AG09309 (cell line): ENCODE data around the gene ERP44.

Experiments
- DNase-seq: peaks from one replicate; pipeline ENCODE4 v3.0.0-alpha.2; 2010; ENCODE audit warnings: low read depth
- H3K4me3 ChIP-seq: 2 replicates; pipeline ENCODE4 v1.5.1; 2011; ENCODE audit warnings: mild to moderate bottlenecking, low read depth, low read length, moderate library complexity; ENCODE audit not compliant: control insufficient read depth
- TF ChIP-seq, protein P1 (sequence below): IDR thresholded peaks from 2 replicates; pipeline ENCODE4 v1.5.1; 2011; ENCODE audit warnings: mild to moderate bottlenecking, low read depth, low read length, inconsistent platforms; ENCODE audit not compliant: insufficient read depth, control insufficient read depth; ENCODE audit errors: missing control alignments

The ERP44 gene

DNA sequence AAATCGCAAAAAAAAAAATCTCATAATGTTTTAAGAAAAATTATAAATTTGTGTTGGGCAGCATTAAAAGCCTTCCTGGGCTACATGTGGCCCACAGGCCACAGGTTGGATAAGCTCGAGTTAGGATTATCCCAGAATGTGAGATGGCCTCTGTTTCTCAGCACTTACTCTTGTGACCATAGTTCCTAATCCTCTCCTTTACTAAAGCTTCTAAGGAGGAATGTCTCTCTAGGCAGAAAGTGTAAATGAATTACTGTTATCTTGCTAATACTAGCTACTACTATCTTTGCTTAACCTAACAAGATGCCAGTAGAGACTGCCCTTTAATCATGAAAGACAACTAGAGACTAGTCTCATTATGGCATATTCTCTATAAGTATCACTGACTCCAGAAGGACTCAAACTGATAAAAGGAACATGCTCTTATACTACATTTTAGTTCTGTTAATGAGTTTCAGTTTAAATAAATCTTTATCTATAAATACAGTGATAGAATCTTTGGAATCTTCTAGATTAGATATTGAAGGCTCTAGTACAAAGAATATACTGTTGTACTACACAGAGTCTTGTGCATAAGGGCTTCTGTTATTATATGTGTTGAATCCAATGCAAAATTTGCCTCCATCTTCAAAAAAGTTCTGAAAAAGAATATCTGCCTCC, 14.0 kb upstream of the ERP44 start:
- TF ChIP-seq, protein P1, sequence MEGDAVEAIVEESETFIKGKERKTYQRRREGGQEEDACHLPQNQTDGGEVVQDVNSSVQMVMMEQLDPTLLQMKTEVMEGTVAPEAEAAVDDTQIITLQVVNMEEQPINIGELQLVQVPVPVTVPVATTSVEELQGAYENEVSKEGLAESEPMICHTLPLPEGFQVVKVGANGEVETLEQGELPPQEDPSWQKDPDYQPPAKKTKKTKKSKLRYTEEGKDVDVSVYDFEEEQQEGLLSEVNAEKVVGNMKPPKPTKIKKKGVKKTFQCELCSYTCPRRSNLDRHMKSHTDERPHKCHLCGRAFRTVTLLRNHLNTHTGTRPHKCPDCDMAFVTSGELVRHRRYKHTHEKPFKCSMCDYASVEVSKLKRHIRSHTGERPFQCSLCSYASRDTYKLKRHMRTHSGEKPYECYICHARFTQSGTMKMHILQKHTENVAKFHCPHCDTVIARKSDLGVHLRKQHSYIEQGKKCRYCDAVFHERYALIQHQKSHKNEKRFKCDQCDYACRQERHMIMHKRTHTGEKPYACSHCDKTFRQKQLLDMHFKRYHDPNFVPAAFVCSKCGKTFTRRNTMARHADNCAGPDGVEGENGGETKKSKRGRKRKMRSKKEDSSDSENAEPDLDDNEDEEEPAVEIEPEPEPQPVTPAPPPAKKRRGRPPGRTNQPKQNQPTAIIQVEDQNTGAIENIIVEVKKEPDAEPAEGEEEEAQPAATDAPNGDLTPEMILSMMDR = no peak
- no peak for DNase-seq
- H3K4me3 ChIP-seq = no peak overlapping the region

DNA sequence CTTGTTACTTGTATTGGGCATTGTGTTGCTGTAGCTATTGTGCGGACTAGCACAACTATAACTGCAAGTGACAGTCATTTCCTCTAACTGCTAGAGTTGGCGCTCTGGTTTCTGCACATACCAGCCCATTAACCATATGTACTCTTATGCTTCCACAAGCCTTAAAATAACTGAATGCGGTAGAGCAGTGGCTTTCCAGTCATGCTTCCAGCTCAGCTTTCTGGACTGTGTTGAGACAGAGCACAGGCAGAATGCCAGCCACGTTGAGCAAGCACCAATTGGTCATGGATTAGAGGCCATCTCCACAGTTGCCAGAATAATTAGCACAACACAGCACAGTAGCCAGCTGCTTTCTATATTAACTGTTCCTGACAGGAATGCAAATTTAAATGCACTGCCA, 12.4 kb upstream of the ERP44 start:
- TF ChIP-seq, protein P1 = no peak
- peak; percentile 94 for DNase-seq
- H3K4me3 ChIP-seq = no peak overlapping the region

- H3K4me3 ChIP-seq = no peak overlapping the region
- DNase-seq = no peak
- TF ChIP-seq, protein P1 = no peak
Observed at GRCh38 chr9:100108559-100108958, 9.8 kb upstream of the ERP44 start.

DNA sequence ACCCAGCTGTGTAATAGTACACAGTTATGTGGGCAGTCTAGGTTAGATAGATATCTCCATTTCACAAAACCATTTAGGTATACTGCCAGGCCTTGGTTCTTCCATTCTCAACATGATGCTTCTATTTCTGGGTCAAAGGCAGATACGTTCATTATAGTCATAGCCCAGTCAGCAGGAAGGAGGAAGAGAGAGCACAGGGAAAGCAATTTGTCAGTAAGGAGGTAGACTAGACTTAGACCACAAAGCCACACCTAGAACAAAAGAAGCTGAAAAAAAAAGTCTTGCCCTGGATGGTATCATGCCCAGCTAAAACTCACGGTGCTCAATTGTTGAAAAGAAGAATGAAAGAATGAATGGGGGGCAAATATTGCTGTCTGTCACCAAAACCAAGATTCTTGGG, 7.8 kb upstream of the ERP44 start:
- no peak for DNase-seq
- TF ChIP-seq, protein P1 = no peak
- no peak overlapping the region for H3K4me3 ChIP-seq

DNA sequence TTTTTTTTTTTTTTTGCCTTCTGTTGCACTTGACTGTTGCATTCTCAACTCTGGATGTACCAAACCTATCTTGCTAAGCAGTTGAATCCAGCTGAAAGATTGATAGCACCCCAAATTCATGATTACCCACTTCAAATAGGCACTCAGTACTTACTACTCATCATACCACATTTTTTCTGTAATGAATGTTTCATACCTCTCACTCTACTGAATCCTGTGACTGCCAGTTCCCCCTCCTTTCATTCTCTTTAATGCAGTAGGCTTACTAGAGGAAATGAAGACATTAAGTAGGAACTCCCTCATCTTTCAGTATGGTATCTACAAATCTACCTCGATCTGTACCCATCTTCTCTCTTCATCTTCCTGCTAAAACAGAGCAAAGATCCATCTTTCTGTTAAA, 7.1 kb upstream of the ERP44 start:
- TF ChIP-seq, protein P1 = no peak
- no peak for DNase-seq
- H3K4me3 ChIP-seq = no peak overlapping the region

DNA sequence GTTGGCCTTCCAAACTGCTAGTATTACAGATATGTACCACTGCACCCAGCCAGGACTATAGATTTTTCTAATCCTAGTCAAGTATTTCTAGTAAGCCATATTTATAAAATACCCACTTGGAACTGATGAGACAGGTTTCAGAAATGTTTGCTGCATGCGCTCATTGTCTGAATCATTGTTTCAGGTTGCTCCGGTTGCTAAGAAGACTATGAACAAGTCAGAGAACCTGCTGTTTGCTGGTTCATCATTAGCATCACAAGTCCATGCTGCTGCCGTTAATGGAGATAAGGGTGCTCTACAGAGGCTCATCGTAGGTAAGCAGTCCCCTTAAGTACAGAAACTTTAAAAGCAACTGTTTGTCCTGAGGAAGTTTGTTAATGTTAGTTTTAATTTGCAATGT, 5.5 kb upstream of the ERP44 start:
- DNase-seq = no peak
- TF ChIP-seq, protein P1 = no peak
- H3K4me3 ChIP-seq = no peak overlapping the region
